Gastrocnemius medialis (tissue), 4 donors: Measurements from ENCODE around the gene SYTL2.

Experiments
- POLR2A ChIP-seq, 2 donors: fragments of 450-650 bp; IDR thresholded peaks; one replicate each; pipeline ENCODE4 v1.6.1; 2017; ENCODE audit warnings: antibody characterized with exemption in 2 of 2, mild to moderate bottlenecking in 2 of 2, moderate library complexity in 2 of 2
- TF ChIP-seq, protein P1 (sequence below), 5 experiments: fragments of 450-650 bp in 3 of 5; fragments of 200-600 bp in 2 of 5; sonication (generic) in 2 of 5; IDR thresholded peaks in 4 of 5; conservative IDR thresholded peaks in 1 of 5; 1 replicate in 4 of 5; 2 replicates in 1 of 5; pipeline ENCODE4 v1.5.1; 2016 to 2019; ENCODE audit warnings: antibody characterized with exemption in 5 of 5, mild to moderate bottlenecking in 3 of 5, moderate library complexity in 3 of 5

GRCh38 chr11:85735876-85736460 lies 75.0 kb downstream of the SYTL2 start:
- TF ChIP-seq, protein P1, sequence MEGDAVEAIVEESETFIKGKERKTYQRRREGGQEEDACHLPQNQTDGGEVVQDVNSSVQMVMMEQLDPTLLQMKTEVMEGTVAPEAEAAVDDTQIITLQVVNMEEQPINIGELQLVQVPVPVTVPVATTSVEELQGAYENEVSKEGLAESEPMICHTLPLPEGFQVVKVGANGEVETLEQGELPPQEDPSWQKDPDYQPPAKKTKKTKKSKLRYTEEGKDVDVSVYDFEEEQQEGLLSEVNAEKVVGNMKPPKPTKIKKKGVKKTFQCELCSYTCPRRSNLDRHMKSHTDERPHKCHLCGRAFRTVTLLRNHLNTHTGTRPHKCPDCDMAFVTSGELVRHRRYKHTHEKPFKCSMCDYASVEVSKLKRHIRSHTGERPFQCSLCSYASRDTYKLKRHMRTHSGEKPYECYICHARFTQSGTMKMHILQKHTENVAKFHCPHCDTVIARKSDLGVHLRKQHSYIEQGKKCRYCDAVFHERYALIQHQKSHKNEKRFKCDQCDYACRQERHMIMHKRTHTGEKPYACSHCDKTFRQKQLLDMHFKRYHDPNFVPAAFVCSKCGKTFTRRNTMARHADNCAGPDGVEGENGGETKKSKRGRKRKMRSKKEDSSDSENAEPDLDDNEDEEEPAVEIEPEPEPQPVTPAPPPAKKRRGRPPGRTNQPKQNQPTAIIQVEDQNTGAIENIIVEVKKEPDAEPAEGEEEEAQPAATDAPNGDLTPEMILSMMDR (IDR thresholded peaks at IDR 0.05 in 4 of 5, conservative IDR thresholded peaks at IDR 0.05 in 1 of 5): no peak
- TF ChIP-seq POLR2A (IDR thresholded peaks at IDR 0.05): no peak
